Islet precursor cell (in vitro differentiated cells): ENCODE results near the gene GIPC2.
A peak's percentile ranks its signal among the peaks of the same experiment; 100 is the strongest.
"Not testable (repeated sequence)": the region's sequence is repeated elsewhere in the genome, so short reads cannot be mapped to it uniquely, and the experiment has no call there.

Experiments
- DNase-seq: peaks from one replicate; pipeline ENCODE4 v3.0.0-alpha.2; 2018

Gene GIPC2, protein sequence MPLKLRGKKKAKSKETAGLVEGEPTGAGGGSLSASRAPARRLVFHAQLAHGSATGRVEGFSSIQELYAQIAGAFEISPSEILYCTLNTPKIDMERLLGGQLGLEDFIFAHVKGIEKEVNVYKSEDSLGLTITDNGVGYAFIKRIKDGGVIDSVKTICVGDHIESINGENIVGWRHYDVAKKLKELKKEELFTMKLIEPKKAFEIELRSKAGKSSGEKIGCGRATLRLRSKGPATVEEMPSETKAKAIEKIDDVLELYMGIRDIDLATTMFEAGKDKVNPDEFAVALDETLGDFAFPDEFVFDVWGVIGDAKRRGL

GRCh38 chr1:78045926-78046778 lies at the start of gene GIPC2:
Gene GIPC2, plus strand, starts transcription at chr1:78045966. Its CDS starts 129 bp downstream, at chr1:78046095.
- DNase-seq, result peak; percentile 73

GRCh38 chr1:77996734-77997133 lies 49.0 kb upstream of the GIPC2 start:
- DNase-seq, result no peak

- DNase-seq, result not testable (repeated sequence)
Observed at GRCh38 chr1:78000536-78000935, 45.2 kb upstream of the GIPC2 start.

DNA sequence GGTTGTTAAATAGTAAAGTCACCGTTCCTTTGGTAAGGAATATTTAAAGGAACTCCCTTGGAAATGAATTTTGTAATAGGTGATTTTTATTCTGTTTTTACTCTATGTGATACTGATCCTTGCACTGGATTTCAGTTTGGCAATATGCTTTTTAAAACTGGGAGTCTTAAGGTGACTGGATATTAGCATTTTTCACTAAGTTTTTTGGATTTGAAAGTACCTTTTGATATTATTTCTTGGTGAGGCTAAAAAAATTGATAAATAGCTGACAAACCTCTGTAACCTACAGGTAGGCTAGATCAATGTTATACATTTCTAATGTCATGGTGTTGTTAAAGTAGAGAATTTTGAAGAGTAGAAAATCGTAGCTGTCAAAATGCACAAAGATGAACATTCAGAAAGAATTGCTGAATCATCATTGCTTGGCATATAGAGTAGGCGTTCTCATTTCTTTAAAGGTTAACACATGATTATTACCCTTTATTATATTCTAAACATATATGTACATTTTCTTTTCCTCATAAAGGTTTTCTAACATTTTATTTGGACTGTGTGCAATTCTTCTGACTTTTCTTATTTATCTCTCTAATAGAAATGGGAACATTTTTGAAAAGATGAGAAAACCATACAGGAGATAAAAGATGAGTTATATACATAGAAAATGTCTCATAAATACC lies 42.6 kb upstream of the GIPC2 start:
- DNase-seq, result no peak

DNA sequence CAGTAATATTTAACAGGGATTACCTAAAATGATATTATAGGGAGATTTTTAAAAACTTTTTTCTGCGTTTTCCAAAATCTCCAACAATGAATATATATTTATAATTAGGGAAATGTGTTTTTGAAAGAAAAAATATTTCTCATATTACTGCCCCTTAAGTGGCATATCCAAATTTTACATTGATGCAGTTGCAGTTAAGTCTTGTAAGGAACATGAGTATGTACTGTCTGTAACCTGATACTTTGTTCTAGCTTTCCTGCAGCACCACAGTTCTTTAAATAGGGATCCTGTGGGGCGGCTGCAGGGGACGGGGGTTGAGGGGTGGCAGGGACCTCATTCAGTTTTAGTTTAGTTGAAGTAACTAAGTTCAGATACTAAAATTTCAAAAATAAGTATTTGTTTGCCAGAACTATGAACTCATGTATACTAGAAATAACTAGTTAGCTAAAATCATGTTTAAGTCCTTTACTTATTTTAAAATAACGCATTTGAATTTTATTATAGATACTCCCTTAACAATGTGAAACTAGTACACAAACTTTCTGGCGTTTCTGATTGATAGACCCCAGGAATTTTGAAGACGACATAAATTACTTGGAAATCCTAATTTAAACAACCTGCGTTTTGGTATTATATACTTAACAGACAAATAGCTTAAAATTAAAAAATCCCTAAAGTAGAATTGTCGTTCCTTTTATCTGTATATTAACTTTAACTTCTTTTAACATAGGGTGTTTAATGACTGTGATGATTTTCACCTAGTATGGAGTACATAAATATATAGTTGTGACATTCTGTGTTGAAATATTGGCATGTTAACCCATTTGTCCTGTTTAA lies 41.7 kb upstream of the GIPC2 start:
- peak; percentile 92 for DNase-seq

DNA sequence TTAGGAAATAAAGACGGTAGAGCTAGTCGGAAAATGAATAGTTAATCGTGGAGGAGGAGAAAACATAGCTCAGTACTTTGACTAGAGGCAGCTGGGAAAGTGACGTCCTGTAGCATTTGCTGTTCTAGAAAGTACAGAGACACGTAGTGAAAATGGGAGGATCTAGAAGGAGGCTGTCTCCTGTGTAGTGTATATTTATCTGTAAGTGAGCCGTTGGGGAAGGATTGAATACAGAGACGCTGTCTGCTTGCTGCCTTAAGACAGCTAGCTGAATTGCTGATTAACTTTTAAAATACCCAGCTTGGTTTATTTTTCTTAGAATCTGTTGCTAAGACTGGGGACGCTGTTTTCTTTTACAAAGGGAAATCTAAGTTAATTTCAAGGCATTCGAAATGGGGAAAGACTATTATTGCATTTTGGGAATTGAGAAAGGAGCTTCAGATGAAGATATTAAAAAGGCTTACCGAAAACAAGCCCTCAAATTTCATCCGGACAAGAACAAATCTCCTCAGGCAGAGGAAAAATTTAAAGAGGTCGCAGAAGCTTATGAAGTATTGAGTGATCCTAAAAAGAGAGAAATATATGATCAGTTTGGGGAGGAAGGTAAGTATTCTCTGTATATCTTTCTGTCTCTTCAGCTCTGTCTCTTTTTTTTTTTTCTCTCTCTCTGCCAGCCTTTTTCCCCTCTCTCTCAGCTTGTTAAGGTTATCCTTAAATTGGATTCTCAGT lies 40.9 kb upstream of the GIPC2 start, which contains the start of gene DNAJB4:
DNAJB4 (plus strand) TSS at position 221 of the 729 bp plus-strand sequence; CDS start at position 393, 172 bp downstream.
- peak; percentile 88 for DNase-seq

GRCh38 chr1:78005448-78005722 lies 40.4 kb upstream of the GIPC2 start:
- no peak for DNase-seq

GRCh38 chr1:78005755-78006154 lies 40.0 kb upstream of the GIPC2 start:
- no peak for DNase-seq

DNA sequence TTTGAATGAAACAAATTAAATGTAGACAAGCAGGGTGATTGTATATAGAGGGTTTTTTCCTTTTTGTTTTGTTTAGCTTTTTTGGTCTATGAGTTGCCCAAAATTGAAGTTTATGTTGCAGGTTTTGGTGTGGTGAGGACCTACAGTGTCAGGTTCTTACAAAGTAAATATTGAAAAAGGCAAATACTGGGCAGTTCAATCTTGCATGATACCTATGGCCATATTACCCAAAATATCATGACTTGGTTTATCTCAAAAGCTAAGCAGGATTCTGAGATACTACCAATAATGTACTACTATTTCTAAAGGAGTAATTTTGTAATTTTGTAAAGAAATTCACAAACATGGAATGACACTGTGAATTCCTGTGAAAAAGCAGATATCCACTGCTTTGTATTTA lies 39.2 kb upstream of the GIPC2 start:
- DNase-seq, result no peak

- DNase-seq, result no peak
Observed at GRCh38 chr1:78007677-78008341, 38.0 kb upstream of the GIPC2 start.

DNA sequence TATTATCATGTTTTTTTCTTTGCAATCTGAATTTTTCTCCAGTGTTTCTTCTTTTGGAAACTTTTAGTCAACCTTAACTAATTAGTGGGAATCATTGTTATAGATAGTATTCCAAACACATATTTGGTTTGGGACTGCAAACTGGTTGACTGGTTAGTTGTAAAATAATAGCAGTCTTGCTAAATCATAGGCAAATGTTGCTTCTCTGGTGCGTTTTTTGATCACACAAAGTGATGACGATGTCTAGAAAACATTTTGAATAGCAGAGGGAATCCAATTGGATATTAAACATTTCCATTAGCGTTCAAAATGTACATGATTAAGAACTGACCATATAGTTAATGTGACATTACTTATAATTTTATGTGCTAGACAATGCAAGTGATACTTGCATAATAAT lies 36.5 kb upstream of the GIPC2 start:
- DNase-seq, result no peak

DNA sequence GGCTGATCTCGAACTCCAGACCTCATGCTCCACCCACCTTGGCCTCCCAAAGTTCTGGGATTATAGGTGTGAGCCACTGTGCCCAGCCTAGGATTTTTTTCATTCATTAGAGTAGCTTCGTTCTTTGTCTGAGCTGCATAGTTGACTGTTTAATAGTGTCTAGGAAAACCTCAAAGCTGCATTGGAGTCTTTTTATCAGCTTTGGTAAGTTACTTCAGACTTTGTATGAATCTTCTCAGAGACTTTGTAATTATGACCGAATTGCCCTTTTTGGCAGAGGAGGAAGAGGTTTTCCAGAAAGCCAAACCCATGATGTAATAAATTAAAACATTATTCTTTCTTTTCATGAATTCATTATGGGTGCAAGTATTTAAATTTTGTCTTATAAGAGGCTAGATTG lies 35.9 kb upstream of the GIPC2 start:
- no peak for DNase-seq

DNA sequence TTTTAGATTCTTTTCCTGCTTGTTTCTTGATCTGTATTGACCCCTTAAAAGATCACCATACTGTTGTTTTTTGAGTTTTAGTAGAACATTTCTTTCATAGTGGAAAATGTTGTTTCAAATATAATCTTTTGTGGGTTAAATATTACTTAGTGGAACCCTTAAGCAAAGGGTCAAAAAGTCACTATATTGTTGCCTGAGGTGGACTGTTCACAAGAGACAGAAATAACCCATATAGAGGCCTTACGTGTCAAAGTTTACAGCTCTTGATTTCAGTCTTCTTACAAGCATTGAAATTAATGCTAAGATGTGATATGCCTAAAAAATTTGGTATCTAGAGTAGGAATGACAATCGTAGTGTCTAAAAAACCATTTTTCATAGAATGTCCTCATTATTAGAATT lies 34.7 kb upstream of the GIPC2 start:
- DNase-seq, result no peak

DNA sequence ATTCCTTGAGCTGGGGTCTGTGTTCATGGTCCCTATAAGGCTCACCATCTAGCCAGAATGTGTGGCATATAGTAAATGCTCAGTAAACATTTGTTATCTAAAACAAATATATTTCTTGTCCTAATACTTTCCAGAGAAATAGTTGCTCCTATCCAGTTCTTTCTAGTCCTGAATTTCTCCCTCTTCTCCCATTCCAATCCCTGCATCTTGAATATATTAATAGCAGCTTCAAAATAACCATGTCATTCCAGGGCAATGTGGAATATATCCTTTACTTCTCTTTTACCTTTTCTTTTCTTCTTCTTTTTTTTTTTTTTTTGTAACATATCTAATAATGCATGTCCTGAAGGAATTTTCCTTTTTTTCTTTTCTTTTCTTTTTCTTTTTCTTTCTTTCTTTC lies 30.6 kb upstream of the GIPC2 start:
- no peak for DNase-seq

DNA sequence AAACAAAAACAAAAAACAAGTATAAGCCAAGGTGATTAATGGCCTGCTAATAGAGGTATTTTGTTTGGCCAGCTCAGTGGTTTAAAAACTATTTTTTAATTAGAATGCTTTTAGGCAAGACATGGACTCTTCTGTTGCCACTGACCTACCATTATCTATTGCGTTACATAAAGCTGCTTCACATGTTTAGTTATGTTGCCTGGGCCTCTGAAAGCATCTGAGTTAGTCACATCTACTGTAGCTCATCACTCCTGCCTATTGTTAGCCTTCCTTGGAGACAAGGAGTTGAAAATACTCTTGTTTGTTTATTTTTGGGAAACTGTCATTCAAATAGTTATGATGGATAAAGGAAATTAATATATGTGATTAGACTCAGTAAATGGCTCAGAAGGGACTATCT lies 26.7 kb upstream of the GIPC2 start:
- DNase-seq, result no peak

DNA sequence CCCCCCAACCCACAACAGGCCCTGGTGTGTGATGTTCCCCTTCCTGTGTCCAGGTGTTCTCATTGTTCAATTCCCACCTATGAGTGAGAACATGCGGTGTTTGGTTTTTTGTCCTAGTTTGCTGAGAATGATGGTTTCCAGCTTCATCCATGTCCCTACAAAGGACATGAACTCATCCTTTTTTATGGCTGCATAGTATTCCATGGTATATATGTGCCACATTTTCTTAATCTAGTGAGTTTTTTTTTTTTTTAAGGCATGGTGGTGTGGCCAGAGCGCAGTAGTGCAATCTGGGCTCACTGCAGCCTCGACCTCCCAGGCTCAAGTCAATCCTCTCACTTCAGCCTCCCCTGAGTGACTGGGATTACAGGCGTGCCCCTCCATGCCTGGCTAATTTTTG lies 24.6 kb upstream of the GIPC2 start:
- DNase-seq, result not testable (repeated sequence)

DNA sequence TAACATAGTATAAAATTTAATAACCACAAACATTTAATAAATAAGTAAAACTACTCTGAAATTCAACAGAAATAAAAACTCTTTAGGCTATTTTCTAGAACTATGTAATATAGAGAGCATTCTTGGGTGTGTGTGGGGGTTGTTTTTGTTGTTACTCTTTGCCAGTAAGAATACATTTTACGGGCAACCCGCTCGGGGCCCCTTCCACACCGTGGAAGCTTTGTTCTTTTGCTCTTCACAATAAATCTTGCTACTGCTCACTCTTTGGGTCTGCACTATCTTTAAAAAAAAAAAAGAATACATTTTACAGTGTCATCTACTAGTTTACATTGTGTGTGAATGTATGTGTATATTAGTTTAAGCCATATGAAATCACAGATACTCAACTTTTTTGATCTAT lies 16.0 kb upstream of the GIPC2 start:
- no peak for DNase-seq

DNA sequence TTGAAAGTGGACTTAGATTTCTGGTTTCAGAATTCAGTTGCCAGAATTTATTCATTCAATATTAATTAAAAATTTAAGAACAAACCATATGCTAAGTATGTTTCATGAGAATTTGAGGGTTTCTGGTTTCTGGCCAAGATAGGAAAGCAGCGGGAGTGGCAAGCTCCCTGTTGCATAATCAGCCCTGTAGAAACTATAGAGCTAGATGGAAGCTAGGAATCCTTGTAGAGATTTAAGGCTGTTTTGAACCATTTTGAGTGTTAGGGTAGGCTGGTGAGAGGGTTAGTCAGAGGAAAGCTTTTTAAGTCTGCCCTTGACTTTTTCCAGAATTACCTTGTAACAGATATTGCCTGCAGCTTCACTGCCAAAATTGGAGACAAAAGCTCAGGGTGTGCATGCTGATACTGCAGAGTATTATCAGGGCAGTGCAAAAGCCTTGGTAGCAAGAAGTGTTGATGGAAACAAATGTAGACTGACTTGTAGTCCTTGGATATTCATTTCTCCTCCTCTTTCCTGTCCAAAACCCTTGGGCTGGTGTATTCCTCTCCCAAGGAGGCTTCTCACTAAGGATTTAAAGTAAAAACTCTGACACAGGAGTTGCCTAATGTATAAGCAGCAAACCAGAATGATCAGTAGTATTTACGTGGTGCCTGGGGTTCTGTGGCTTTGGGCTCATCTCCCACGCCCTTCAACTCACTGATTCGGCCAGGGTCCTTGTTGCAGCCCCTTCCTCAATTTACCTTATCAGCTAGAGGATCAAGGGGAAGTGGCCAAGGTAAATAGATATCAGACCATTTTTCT lies 12.6 kb upstream of the GIPC2 start:
- DNase-seq, result no peak

DNA sequence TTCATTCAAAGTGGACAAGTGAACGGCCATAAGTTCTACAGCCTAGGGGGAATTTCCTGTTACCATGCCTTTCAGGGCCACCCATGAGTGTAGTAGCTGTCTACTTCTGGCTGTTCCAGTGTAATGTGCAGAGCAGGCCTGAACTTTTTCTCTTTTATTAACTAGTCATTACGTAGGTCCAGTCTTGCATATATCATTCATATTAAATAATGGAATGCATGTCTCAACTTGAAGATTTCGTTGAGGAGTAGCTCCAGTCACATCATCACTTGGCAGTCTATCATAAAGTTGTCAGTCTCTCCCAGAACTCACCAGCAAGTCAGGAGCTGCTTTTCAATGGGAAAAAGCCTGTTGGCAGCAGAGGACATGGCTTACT lies 12.0 kb upstream of the GIPC2 start:
- no peak for DNase-seq

DNA sequence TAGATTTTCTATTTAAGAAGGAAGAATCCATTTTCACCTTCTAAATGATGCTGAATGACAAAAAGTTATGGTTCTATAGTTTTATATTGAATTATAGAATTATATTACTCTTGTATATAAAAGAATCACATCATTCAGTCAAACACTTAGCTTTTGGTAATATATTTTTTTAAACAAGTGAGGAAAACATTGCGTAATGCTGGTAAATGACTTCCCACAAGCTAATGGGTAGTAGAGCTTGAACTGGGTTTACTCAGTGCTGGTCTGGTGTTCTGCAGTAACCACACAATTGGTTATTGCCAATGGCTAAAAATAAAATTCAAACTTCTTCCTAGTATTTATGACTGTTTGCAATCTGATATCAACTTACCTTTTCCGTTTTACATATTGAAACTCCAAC lies 10.6 kb upstream of the GIPC2 start:
- DNase-seq, result no peak

DNA sequence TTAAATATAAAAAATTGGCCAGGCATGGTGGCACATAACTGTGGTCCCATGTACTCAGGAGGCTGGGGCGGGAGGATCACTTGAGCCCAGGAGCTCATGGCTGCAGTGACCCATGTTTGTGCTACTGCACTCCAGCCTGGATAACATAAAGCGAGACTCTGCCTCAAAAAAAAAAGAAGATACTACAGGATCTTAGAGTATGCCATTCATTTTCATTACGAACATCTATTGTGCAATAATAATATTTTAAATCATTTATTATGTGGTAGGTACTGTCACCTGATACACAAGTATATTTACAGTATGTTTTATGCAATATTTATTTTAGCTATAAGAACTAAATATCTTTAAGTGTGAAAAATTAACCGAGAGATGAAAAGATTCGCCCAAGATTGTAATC lies 9.3 kb upstream of the GIPC2 start:
- no peak for DNase-seq
